Activated CD8-positive, alpha-beta T cell treated with anti-CD3 and anti-CD28 coated beads for 36 hours (primary cell): ENCODE results near the gene OLFM1. TPM values are rescaled to one million over a fixed set of nuclear protein-coding genes. Genes with fewer than 3 reads are reported as not detected.

Experiments used
- ATAC-seq: fragments of 200-7000 bp; cut with Tn5 transposase; one replicate; pipeline ENCODE4 v1.10.0; 2021; ENCODE audit warnings: mild to moderate bottlenecking, moderate library complexity
- CTCF ChIA-PET: fragments of 350-600 bp; sonication (Branson Sonifier 250); formaldehyde crosslinking; loops from one replicate; lab custom pipeline; 2021; ENCODE audit warnings: antibody characterized with exemption; lab: Charles Lee
- POLR2A ChIA-PET: fragments of 350-600 bp; sonication (Branson Sonifier 250); formaldehyde crosslinking; loops from one replicate; lab custom pipeline; 2021; ENCODE audit warnings: antibody characterized with exemption; lab: Charles Lee
- DNase-seq: peaks from one replicate; pipeline ENCODE4 v3.0.0-alpha.2; 2020
- H3K27ac Mint-ChIP-seq: one replicate; pipeline ENCODE4 v1.8.0; 2021; ENCODE audit warnings: mild to moderate bottlenecking, mixed read lengths
- H3K27me3 Mint-ChIP-seq: one replicate; pipeline ENCODE4 v1.8.0; 2021; ENCODE audit warnings: mixed read lengths
- H3K36me3 Mint-ChIP-seq: one replicate; pipeline ENCODE4 v1.8.0; 2021; ENCODE audit warnings: low read depth, mixed read lengths
- H3K4me1 Mint-ChIP-seq: one replicate; pipeline ENCODE4 v1.8.0; 2021; ENCODE audit warnings: low read depth, mixed read lengths
- H3K4me3 Mint-ChIP-seq: one replicate; pipeline ENCODE4 v1.8.0; 2021; ENCODE audit warnings: mild to moderate bottlenecking, moderate library complexity, mixed read lengths
- H3K9me3 Mint-ChIP-seq: one replicate; pipeline ENCODE4 v1.8.0; 2021; ENCODE audit warnings: mixed read lengths
- CTCF ChIP-seq: fragments of 200-600 bp; IDR thresholded peaks from one replicate; pipeline ENCODE4 v1.8.0; 2022; ENCODE audit warnings: antibody characterized with exemption, mild to moderate bottlenecking
- intact Hi-C: fragments of 100-400 bp; cut with micrococcal nuclease; formaldehyde crosslinking; loops from one replicate; pipeline ENCODE4 v1.10.0; 2022
- total RNA-seq, 2 experiments: library from RNA; stranded (reverse); gene quantifications; one replicate each; pipeline ENCODE4 v1.2.3, GENCODE V29; 2021

The OLFM1 gene
- total RNA-seq, 2 experiments from 2014 or later = not detected

- no peak for DNase-seq
- no peaks in the 10 kb centered on the region for H3K9me3 Mint-ChIP-seq
- H3K4me1 Mint-ChIP-seq = no peaks in the 10 kb centered on the region
- no peak overlapping the region for H3K4me3 Mint-ChIP-seq
- ATAC-seq = no peak
- intact Hi-C loops = no loop called here
- no peak for TF ChIP-seq CTCF
- no peaks in the 10 kb centered on the region for H3K36me3 Mint-ChIP-seq
- CTCF ChIA-PET = no interaction called here
- no peak overlapping the region for H3K27ac Mint-ChIP-seq
- POLR2A ChIA-PET = no interaction called here
- peaks cover 16% of the 10 kb centered on the region for H3K27me3 Mint-ChIP-seq
Measured at GRCh38 chr9:135050072-135050990, 37.1 kb upstream of the OLFM1 start.

- Mint-ChIP-seq H3K27ac (no peak overlapping the region), H3K27me3 (peaks cover 16% of the 10 kb centered on the region), H3K36me3 (no peaks in the 10 kb centered on the region), H3K4me3 (no peak overlapping the region), H3K4me1 (no peaks in the 10 kb centered on the region), H3K9me3 (no peaks in the 10 kb centered on the region)
- intact Hi-C loops = no loop called here
- no peak for DNase-seq
- TF ChIP-seq CTCF = no peak
- ChIA-PET CTCF (no interaction called here), POLR2A (no interaction called here)
- no peak for ATAC-seq
Measured at GRCh38 chr9:135051316-135052038, 36.0 kb upstream of the OLFM1 start.

GRCh38 chr9:135053133-135053532 is 34.3 kb upstream of the OLFM1 start:
- Mint-ChIP-seq H3K4me3 (no peak overlapping the region), H3K36me3 (no peaks in the 10 kb centered on the region), H3K27ac (no peak overlapping the region), H3K9me3 (no peaks in the 10 kb centered on the region), H3K4me1 (no peaks in the 10 kb centered on the region), H3K27me3 (peaks cover 22% of the 10 kb centered on the region)
- intact Hi-C loops = no loop called here
- ChIA-PET CTCF (no interaction called here), POLR2A (no interaction called here)
- ATAC-seq = no peak
- no peak for DNase-seq
- TF ChIP-seq CTCF = no peak

GRCh38 chr9:135055181-135055580 is 32.3 kb upstream of the OLFM1 start:
- TF ChIP-seq CTCF = no peak
- Mint-ChIP-seq H3K27ac (no peak overlapping the region), H3K4me3 (no peak overlapping the region), H3K36me3 (no peaks in the 10 kb centered on the region), H3K4me1 (no peaks in the 10 kb centered on the region), H3K9me3 (no peaks in the 10 kb centered on the region), H3K27me3 (peaks cover 22% of the 10 kb centered on the region)
- DNase-seq = no peak
- CTCF ChIA-PET = no interaction called here
- ATAC-seq = no peak
- POLR2A ChIA-PET = no interaction called here
- intact Hi-C loops = no loop called here

GRCh38 chr9:135056541-135056940 is 30.9 kb upstream of the OLFM1 start:
- H3K4me3 Mint-ChIP-seq = no peak overlapping the region
- ATAC-seq (no peak), DNase-seq (no peak)
- no peak for TF ChIP-seq CTCF
- no peaks in the 10 kb centered on the region for H3K9me3 Mint-ChIP-seq
- CTCF ChIA-PET = interaction anchor here (1.1 kb wide), 1 partner anchor 50 kb away, joined by 3 read pairs; no protein-coding TSS in a partner anchor
- H3K27ac Mint-ChIP-seq = no peak overlapping the region
- H3K36me3 Mint-ChIP-seq = no peaks in the 10 kb centered on the region
- H3K4me1 Mint-ChIP-seq = no peaks in the 10 kb centered on the region
- intact Hi-C loops = no loop called here
- POLR2A ChIA-PET = no interaction called here
- peaks cover 22% of the 10 kb centered on the region for H3K27me3 Mint-ChIP-seq
